KG1 (cell line): ENCODE data around the gene YIF1B.
A peak's percentile ranks its signal among the peaks of the same experiment; 100 is the strongest.
"Not testable (repeated sequence)": the region's sequence is repeated elsewhere in the genome, so short reads cannot be mapped to it uniquely, and the experiment has no call there.

Experiments used
- DNase-seq: peaks from one replicate; lab custom pipeline; 2025; lab: John Stamatoyannopoulos, UW

The YIF1B gene, protein sequence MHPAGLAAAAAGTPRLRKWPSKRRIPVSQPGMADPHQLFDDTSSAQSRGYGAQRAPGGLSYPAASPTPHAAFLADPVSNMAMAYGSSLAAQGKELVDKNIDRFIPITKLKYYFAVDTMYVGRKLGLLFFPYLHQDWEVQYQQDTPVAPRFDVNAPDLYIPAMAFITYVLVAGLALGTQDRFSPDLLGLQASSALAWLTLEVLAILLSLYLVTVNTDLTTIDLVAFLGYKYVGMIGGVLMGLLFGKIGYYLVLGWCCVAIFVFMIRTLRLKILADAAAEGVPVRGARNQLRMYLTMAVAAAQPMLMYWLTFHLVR

GRCh38 chr19:38315657-38316476 lies at the start of gene YIF1B:
YIF1B (minus strand) TSS chr19:38315947; CDS start chr19:38315917, 30 bp downstream.
- DNase-seq, result peak; percentile 85

DNA sequence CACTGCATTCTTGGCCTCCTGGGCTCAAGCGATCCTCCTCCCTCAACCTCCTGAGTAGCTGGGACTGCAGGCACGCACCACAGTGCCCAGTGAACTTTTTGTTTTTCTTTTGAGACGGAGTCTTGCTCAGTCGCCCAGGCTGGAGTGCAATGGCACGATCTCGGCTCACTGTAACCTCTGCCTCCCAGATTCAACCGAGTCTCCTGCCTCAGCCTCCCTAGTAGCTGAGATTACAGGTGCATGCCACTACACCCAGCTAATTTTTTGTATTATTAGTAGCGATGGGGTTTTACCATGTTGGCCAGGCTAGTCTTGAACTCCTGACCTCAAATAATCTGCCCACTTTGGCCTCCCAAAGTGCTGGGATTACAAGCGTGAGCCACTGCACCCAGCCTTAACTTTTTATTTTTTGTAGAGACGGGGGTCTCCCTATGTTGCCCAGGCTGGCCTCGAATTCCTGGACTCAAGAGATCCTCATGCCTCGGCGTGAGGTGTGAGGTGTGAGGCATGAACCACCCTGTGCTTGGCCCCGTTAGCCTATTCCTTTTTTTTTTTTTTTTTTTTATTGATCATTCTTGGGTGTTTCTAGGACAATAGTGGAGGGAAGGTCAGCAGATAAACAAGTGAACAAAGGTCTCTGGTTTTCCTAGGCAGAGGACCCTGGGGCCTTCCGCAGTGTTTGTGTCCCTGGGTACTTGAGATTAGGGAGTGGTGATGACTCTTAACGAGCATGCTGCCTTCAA lies 47.4 kb upstream of the YIF1B start:
- not testable (repeated sequence) for DNase-seq

DNA sequence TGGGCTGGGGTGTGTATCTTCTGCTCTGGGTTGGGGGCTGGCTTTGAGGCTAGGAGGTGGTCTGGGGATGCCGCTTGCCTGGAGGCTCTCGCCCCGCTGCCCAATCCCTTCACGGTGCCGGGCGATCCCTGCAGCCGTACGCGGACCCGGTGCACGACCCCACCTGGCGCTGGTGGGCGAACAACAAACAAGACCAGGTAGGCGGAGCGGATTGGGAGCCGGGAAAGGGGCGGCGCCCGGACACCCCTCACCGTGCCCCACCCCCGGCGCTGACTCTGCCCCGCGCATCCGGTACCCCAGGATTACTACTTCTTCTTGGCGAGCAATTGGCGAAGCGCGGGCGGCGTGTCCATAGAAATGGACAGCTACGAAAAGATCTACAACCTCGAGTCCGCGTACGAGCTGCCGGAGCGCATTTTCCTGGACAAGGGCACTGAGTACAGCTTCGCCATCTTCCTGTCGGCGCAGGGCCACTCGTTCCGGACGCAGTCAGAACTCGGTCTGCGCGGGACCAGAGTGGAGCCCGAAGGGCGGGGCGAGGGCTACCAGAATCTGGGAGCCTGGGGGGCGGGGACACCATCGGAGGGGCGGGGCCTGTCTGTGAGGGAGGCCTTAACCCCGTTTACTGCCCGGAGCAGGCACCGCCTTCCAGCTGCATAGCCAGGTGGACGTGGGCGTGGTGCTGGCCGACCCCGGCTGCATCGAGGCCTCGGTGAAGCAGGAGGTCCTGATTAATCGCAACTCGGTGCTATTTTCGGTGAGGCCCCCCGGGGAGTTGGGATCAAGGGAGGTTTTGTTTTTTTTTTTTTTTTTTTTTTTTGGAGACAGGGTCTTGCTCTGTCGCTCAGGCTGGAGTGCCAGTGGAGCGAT lies 46.6 kb upstream of the YIF1B start:
- DNase-seq, result peak; percentile 35

DNA sequence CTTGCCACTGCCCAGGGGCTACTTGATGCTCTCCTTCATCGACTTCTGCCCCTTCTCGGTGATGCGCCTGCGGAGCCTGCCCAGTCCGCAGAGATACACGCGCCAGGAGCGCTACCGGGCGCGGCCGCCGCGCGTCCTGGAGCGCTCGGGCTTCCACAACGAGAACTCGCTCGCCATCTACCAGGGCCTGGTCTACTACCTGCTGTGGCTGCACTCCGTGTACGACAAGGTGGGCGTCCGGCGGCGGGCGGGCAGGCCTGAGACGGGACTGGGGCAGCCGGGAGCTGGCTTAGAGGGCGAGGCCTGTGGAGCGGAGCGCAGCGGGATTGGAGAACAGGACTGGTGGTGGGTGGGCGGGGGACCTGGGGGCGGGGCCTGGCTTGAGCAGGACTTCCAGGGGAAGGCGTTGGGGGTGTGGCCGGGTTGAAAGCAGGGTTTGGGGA lies 45.9 kb upstream of the YIF1B start:
- peak; percentile 35 for DNase-seq

- DNase-seq, result no peak
Observed at GRCh38 chr19:38360839-38361631, 45.3 kb upstream of the YIF1B start.

GRCh38 chr19:38360351-38360750 lies 44.6 kb upstream of the YIF1B start:
- no peak for DNase-seq

GRCh38 chr19:38359242-38360021 lies 43.7 kb upstream of the YIF1B start:
- DNase-seq, result no peak

- no peak for DNase-seq
Observed at GRCh38 chr19:38358071-38358470, 42.3 kb upstream of the YIF1B start.

DNA sequence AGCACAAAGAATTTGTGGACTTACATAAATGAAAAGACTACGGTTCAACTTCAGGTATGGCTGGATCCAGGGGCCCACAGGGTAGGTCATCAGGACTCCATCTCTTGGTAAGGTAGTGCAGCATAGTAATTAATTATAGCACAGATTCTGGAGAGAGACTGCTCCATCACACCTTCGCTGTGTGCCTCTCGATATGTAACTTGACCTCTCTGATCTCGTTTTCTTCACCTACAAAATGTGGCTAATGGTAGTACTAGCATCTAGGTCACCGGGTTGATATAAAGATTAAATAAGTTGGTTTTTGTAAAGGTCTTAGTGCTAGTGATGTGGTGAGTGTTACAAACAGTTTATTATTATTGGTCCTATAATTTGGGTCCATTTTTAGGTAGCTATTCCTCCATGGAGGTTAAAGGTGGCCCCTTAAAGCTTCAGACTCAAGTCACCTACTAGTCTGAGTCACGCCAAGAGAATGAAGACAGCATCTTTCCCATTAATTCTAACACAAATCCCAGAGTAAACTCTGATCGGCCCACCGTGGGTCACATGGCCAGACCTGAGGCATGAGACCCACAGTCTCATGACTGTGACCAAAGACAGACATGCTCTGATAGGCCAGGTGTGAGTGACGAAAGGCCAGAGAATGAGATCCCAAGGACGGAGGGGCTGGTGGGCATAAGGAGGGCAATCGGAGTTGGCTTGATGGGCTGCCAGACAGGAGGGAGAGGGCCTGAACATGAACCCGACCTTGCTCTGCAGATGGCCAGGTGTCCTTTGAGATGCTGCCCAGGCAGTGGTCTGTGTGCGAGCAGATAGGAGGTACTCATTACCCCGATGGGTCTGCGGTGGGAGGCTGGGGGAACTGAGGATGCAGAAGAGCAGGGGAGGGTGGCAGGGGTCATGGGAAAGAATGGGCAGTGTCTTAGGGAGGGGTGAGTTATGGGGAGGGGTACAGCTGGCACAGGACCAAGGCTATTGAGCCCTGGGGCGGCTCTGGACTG lies 40.3 kb upstream of the YIF1B start:
- DNase-seq, result no peak

GRCh38 chr19:38352611-38353010 lies 36.9 kb upstream of the YIF1B start:
- DNase-seq, result no peak

GRCh38 chr19:38351865-38352395 lies 36.2 kb upstream of the YIF1B start:
- DNase-seq, result no peak

DNA sequence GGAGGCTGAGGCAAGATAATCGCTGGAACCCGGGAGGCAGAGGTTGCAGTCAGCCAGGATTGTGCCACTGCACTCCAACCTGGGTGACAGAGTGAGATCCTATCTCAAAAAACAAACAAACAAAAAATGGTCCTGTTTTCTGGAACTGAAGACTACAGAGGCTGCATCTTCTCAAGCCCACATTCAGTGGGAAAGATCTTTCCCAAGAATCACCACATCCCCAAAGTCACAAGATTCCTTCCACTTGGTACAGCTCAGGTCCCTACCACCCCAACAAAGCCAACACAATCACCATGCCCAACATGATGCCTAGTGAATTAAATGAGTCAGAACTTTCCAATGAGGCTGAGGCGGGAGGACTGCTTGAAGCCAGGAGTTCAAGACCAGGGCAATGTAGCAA lies 35.1 kb upstream of the YIF1B start:
- DNase-seq, result no peak

- DNase-seq, result no peak
Observed at GRCh38 chr19:38346837-38347236, 31.1 kb upstream of the YIF1B start.

DNA sequence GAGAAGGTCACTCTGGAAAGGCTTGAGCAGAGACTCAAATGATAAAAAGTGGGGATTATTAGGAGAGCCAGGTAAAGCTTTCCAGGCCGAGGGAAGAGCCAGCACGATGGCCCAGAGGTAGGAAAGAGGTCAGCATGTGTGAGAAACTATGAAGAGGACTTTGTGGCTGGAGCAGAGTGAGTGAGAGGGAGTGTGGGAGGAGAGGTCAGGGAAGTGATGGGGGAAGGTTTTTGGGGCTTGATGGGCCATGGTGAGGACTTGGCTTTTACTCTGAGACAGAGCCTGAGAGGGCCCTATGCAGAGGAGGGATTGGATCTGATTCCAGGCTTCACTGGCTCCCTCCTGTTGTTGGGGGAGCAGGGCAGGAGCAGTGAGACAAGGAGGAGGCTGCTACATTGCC lies 25.2 kb upstream of the YIF1B start:
- no peak for DNase-seq

DNA sequence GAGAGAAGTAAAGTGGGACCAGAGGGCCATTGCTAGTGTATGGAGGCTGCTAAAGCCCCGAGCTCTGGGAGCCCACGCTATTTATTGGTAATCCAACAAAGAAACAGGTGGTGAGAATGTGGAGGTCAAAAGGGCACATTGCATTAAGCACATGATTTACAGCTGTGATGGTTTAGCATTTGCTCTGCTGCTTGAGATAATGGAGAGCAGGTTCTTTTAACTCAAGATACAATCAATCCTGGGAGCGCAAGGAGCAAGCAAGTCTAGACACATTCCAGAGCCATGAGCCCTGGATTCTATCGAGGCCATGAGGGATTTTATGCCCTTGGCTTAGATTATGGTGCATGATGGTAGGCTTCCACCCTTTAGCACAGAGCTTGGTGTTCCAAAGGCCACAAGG lies 23.3 kb upstream of the YIF1B start:
- DNase-seq, result not testable (repeated sequence)

GRCh38 chr19:38337360-38337653 lies 21.6 kb upstream of the YIF1B start:
- no peak for DNase-seq

DNA sequence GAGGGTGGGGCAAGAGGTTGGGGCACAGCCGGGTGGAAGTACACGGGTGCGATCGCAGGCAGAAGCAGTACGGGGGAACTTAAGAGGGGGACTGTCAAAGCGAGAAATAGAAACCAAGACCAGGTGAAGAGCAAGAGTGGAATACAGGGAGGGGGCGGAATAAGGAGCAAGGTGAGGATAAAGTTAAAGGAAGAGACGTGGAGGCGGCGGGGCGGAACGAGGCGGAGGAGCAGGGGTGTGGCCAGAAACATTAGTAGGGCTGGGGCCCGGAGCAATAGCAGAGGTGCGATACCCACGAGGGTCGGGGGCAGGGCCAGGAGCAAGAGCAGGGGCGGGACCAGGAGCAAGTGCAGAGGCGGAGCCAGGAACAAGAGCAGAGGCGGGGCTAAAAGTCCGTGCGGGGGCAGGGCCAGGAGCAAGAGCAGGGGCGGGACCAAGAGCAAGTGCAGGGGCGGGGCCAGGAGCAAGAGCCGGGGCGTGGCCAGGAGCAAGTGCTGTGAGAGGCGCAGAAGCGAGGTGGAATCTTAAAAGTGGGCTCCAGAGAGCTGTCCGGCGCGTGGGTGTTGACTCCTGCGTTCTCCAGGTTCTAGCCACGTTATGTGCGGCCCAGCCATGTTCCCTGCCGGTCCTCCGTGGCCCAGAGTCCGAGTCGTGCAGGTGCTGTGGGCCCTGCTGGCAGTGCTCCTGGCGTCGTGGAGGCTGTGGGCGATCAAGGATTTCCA lies 21.1 kb upstream of the YIF1B start:
- peak; percentile 86 for DNase-seq
